DMS79 (cell line): Measurements from ENCODE around the gene ANXA11.
A peak's percentile ranks its signal among the peaks of the same experiment; 100 is the strongest.

ENCODE experiments used
- DNase-seq: peaks from one replicate; lab custom pipeline; 2025; lab: John Stamatoyannopoulos, UW

The ANXA11 gene

GRCh38 chr10:80187465-80188409, 17.6 kb downstream of the ANXA11 start:
- no peak for DNase-seq

DNA sequence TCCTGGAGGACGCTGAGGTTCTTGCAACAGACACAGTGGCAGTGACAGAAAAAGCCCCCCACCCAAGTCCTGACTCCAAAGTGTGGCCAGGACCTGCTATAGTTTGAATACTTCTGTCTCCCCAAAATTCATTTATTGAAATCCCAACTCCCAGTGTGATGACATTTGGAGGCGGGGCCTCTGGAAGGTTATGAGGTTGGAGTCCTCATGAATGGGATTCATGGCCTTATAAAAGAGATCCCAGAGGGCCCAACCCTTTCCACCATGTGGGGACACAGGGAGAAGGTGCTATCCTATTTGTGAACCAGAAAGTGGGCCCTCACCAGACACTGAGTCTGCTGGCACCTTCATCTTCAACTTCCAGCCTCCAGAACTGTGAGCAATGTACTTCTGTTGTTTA, 18.3 kb downstream of the ANXA11 start:
- DNase-seq, result no peak

GRCh38 chr10:80186364-80187012, 18.8 kb downstream of the ANXA11 start:
- DNase-seq, result no peak

DNA sequence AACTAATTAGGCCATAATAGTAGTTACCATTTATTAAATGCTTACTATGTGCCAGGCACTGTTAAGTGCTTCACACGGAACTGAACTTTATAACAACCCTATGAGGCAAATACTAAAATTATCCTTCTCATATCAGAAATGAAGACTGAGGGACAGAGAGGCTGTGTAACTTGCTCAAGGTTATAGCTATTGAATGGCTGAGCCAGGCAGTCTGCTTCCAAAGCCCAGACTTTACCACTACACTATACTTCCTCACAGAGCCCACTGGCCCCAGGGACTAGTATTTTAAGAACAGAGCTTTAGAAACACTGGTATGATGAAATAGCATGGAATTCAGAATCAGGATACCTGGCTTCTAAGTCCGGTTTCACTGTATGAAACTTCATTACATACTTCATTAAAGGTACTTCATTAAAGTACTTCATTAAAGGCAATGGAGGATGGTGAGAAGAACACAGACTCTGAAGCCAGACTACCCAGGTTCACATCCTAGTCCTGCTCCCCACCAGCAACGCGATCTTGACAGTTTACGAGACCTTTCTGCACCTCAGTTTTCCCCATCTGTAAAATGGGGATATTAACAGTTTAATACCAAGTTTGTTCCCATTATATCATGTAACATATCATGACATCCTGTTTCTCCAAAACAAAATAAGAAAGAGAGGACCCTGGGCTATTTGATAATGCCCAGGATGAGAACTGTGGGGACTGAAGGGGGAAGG, 19.6 kb downstream of the ANXA11 start:
- no peak for DNase-seq

- no peak for DNase-seq
These were observed 21.0 kb downstream of the ANXA11 start for GRCh38 chr10:80184291-80184690.

DNA sequence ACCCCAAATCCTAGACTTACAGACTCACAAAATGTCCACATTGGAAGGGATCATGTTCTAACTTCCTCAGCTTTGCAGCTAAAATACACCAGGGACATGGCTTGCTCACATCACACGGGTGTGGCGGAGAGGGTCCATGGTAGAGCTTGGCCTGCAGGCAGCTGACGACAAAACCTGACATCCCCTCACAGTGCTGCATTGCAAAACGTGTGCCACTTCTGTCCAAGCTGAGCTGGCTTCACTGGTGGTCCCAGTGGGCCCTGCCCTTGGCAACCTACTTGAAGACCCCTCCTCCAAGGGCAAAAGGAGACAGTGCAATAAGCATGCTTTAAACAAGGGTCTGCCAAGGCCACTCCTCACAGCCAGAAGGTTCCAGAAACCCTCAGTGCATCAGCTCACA, 21.9 kb downstream of the ANXA11 start:
- no peak for DNase-seq

- DNase-seq, result no peak
These were observed 22.4 kb downstream of the ANXA11 start for GRCh38 chr10:80182986-80183385.

- DNase-seq, result no peak
These were observed 27.3 kb downstream of the ANXA11 start for GRCh38 chr10:80177781-80178636.

DNA sequence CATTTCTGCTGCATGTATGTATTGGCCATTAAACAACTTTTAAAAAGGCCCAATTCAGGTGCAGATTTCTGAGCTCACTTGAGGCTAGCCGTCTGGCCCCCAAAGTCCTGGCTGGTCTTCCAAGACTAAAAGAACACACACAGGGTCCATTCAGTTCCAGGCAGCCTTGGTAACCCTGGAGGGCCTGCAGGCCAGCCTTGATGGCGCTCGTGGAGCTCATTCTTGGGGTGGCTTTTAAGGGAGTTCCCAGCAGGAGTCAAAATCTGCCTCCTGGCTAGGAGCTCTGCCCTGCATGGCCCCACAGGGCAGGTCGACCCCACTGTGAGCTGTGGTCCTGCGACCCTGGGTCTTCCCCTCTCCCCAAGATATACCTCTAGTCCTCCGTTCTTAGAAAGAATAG, 28.8 kb downstream of the ANXA11 start:
- DNase-seq, result no peak

DNA sequence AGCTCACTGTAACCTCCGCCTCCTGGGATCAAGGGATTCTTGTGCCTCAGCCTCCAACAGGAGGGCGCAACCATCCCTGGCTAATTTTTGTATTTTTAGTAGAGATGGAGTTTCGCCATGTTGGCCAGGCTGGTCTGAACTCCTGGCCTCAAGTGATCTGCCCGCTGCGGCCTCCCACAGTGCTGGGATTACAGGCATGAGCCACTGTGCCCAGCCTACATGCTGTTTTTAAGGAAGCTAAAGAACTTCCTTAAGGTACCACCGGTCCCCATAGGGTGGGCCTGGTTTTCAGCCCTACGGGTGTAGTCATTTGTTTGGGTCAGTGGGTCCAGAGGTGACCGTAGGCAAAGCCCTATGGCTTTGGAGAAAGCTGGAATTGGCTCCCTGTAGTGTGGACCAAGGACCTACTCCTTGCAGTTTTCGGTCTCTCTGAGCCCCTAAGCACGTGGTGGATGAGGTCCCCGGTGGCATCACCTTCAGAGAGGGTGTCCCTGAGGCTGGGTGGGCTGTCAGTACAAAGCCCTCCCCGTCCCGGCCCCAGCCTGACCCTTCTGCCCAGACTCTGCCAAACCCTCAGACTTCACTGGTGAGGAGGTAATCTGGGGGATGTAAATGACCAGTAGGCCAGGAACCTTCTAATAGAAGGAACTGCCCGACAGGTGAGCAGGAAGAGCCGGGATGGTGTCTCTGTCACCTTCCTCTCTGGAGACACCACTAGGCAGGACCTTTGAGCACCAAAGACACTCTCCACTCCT, 30.5 kb downstream of the ANXA11 start:
- DNase-seq, result no peak

- peak; percentile 33 for DNase-seq
These were observed 31.9 kb downstream of the ANXA11 start for GRCh38 chr10:80173466-80173865.

GRCh38 chr10:80172896-80173295, 32.4 kb downstream of the ANXA11 start:
- no peak for DNase-seq

DNA sequence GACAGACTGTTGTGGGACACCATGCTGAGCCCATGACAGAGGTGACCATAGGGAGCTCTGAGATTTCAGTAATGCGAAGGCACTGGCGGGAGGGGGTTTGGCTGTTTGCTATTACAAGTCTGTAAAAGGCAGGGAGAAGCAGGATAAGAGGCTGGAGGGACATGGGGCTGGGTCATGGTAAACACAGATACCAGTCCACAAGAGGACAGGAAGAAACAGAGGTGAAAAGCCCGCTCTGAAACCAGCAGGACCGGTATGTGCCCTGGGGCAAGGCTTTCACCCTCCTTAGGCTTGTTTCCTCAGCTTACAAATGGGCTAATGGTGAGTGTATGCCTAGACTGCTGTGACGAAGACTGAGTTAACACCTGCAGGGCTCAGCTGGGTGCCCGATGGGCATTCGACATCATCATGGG, 34.1 kb downstream of the ANXA11 start:
- DNase-seq, result no peak

DNA sequence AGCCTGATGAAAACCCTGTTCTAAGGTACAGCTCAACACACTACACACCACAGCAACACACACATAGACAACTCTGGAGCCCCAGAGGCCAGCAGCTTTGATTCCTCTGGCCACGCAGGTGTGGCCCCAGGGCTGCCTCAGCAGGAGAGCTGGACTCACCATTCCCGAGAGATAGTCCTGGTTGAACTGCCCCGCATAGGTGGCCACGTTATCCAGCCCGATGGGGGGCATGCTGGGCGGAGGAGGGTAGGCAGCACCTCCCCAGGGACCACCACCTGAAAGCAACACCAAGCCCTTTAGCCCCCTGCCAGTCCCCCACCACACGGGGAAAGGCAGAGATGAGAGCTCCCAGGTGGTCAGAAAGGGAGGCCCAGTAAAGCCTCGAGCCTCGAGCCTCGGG, 34.7 kb downstream of the ANXA11 start:
- DNase-seq, result no peak

- no peak for DNase-seq
These were observed 35.3 kb downstream of the ANXA11 start for GRCh38 chr10:80170026-80170425.

GRCh38 chr10:80168679-80169380, 36.5 kb downstream of the ANXA11 start:
- DNase-seq, result no peak

DNA sequence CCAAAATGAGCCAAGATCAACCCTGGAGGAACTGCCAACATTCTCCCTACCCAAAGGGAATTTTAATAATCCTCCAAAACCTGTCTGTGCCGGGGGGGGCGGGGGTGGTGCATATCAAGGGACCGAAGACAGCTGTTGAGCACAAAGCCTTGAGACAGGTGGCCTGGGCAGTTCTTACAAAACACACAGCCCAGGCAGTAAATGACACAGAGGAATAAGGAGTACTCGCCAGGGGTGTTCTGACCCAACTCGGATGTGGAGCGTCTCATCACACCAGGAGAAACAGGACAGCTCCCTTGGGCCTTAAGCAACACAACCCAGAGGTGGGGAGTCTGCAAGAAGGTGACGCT, 37.2 kb downstream of the ANXA11 start:
- DNase-seq, result no peak

DNA sequence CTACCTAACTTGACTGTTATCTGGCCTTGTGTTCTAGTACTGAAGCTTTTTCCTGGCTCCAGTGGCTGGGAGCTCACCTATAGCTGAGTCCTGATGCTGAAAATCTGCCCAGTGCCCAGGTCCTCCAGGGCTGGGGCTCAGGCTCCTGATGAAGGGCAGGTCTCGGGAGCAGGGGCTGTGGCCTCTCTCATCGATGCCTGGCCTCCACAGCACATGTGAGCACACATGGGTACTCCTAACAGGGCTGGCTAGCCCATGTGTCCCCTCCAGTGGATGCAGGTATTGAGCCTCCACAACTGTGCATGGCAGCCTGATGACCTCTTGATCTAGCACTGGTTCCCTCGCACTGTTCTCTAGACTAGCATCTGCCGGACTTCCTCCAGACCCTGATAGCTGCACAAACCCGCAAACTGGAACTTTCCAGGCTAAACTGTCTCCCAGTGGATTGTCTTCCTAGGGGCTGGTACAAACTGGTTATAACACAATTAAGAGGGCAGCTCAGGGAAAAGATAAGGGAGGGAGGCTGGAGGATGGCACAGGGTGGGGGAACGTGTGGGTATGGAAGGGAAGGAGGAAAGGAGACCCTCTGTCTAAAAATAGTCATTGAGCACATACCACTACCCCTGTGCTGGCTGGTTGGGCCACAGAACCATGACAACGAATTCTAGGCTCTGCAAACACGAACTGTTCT, 37.7 kb downstream of the ANXA11 start:
- DNase-seq, result no peak

GRCh38 chr10:80166581-80167470, 38.5 kb downstream of the ANXA11 start:
- DNase-seq, result no peak
